ENCODE measurements around the gene MAML1.

- no peak for TF ChIP-seq CTCF (conservative IDR thresholded peaks at IDR 0.05 in 1 of 2, IDR thresholded peaks at IDR 0.05 in 1 of 2; ENCODE audit: low read depth in 1 of 2, low read length in 2 of 2)
- no peak for TF ChIP-seq EZH2 (IDR thresholded peaks at IDR 0.05; ENCODE audit: low read length, missing control alignments)
These were observed 27.2 kb downstream of the MAML1 start for GRCh38 chr5:179759581-179760551.
